Left ventricle myocardium inferior (tissue), 1 donor: ENCODE data around the gene ENTHD1. TPM values are rescaled to one million over a fixed set of nuclear protein-coding genes. Genes with fewer than 3 reads are reported as not detected.
"Not testable (repeated sequence)": the region's sequence is repeated elsewhere in the genome, so short reads cannot be mapped to it uniquely, and the experiment has no call there.

Experiments
- DNase-seq: peaks from one replicate; pipeline ENCODE4 v3.0.0-alpha.2; 2020
- H3K27ac ChIP-seq: fragments of 200-600 bp; replicated peaks from 2 replicates; pipeline ENCODE4 v1.8.0; 2021
- H3K27me3 ChIP-seq: fragments of 200-600 bp; 2 replicates; pipeline ENCODE4 v1.8.0; 2021; ENCODE audit warnings: low read depth
- H3K36me3 ChIP-seq: fragments of 200-600 bp; 2 replicates; pipeline ENCODE4 v1.8.0; 2021
- H3K4me1 ChIP-seq: fragments of 200-600 bp; 2 replicates; pipeline ENCODE4 v1.8.0; 2021
- H3K4me3 ChIP-seq: fragments of 200-600 bp; 2 replicates; pipeline ENCODE4 v1.8.0; 2021; ENCODE audit warnings: mild to moderate bottlenecking, moderate library complexity
- H3K9me3 ChIP-seq: fragments of 200-600 bp; replicated peaks from 2 replicates; pipeline ENCODE4 v1.8.0; 2021
- intact Hi-C: fragments of 100-400 bp; cut with micrococcal nuclease; formaldehyde crosslinking; loops from one replicate; pipeline ENCODE4 v1.11.0; 2022
- total RNA-seq: library from RNA; stranded (reverse); fragmentation: NEBNext Ultra II Directional; extraction: Animal tissue kit (Norgen Biotek cat#: 25700); gene quantifications from one replicate; pipeline ENCODE4 v1.2.1, GENCODE V29; 2021
- TF ChIP-seq, protein P1 (sequence below): fragments of 200-600 bp; IDR thresholded peaks from 2 replicates; pipeline ENCODE4 v1.8.0; 2021; ENCODE audit warnings: antibody characterized with exemption, mild to moderate bottlenecking, borderline replicate concordance
- donor health status: DM: no; HTN: yes; CAD: no; lungs with severe emphysema.

ENTHD1 gene
- total RNA-seq, 1 donor from 2014 or later: not detected

DNA sequence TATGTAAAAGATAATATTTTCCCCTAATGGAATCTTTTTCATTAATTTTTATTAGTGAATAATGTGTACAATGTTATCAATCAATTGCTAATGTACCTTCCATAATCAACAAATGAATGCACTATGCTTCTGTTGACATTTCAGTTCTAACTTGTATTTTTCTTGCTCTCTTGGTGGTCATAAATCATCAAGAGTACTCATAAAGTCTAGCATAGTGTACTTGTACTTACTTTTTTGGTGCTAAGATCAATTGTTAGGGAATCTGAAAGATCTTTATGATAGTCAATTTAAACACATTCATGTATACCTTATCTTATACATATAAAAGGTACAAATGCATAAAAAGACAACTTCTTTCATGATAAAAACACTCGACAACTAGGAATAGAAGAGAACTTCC lies 10.5 kb downstream of the ENTHD1 start:
- Histone ChIP-seq H3K27ac (no peak overlapping the region), H3K4me1 (no peaks in the 10 kb centered on the region), H3K4me3 (no peak overlapping the region), H3K36me3 (no peaks in the 10 kb centered on the region), H3K9me3 (no peaks in the 10 kb centered on the region), H3K27me3 (peaks cover 46% of the 10 kb centered on the region)
- intact Hi-C loops: no loop called here
- DNase-seq: no peak
- TF ChIP-seq, protein P1, sequence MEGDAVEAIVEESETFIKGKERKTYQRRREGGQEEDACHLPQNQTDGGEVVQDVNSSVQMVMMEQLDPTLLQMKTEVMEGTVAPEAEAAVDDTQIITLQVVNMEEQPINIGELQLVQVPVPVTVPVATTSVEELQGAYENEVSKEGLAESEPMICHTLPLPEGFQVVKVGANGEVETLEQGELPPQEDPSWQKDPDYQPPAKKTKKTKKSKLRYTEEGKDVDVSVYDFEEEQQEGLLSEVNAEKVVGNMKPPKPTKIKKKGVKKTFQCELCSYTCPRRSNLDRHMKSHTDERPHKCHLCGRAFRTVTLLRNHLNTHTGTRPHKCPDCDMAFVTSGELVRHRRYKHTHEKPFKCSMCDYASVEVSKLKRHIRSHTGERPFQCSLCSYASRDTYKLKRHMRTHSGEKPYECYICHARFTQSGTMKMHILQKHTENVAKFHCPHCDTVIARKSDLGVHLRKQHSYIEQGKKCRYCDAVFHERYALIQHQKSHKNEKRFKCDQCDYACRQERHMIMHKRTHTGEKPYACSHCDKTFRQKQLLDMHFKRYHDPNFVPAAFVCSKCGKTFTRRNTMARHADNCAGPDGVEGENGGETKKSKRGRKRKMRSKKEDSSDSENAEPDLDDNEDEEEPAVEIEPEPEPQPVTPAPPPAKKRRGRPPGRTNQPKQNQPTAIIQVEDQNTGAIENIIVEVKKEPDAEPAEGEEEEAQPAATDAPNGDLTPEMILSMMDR: no peak

DNA sequence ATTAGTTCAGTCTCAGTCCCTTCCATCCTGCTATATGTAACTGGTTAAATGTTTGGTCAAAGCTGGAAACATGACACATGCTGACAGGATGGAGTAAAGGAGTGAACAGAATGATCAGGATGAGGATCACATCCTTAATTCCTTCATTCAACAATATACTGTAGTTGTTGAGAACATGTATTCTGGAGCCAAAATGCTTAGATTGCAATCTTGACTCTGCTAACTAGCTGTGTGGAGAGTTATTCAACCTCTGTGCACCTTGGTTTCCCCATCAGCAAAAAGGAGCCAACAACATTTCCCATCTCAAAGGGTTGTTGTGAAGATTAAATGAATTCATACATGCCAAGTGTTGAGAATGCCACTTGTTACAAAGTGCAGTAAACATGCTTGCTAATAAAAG lies 12.8 kb downstream of the ENTHD1 start:
- intact Hi-C loops: no loop called here
- TF ChIP-seq, protein P1: no peak

DNA sequence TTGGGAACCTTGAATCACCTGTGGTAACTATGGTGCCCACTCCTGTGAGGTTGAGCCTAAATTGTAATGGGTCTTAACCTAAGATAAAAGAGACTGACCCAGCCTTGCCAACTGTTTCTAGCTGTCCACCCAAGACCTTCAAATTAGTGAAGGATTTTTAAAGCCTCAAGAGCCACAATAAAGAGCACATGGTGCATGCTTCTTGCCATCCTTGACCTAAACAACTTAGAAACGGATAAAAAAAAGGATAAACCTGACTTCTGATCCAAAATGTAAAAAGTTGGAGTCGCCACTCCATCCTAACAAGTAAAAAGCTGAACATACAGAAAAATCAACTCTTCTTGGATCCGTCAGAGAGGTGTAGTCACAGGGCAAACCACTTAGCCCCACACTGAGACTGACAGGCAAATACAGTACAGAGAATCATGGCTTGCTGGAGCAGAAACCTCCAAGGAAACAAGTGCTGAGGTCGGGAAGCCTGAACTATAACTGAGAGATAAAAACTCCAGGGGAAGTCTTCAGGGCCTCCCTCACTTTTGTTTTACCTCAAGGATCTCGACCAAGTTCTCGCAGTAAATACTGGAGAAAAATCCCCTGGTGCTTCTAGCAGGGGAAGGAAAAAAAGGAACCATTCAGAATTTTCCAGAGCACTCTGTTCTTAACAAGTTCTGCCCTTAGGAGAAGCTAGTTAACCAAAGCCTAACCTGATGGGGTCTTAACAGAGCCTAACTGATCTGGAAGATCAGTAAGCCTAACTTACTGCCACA lies 16.3 kb downstream of the ENTHD1 start:
- no peaks in the 10 kb centered on the region for H3K9me3 ChIP-seq
- DNase-seq: no peak
- intact Hi-C loops: no loop called here
- no peak overlapping the region for H3K4me3 ChIP-seq
- no peaks in the 10 kb centered on the region for H3K4me1 ChIP-seq
- TF ChIP-seq, protein P1: no peak
- H3K36me3 ChIP-seq: no peaks in the 10 kb centered on the region
- H3K27me3 ChIP-seq: peaks cover 29% of the 10 kb centered on the region
- H3K27ac ChIP-seq: no peak overlapping the region

More for the DNA sequence above, 12.8 kb downstream of the ENTHD1 start:
- no peak overlapping the region for H3K27ac ChIP-seq
- H3K9me3 ChIP-seq: no peaks in the 10 kb centered on the region
- no peaks in the 10 kb centered on the region for H3K4me1 ChIP-seq
- no peak overlapping the region for H3K4me3 ChIP-seq
- no peak for DNase-seq
- no peaks in the 10 kb centered on the region for H3K36me3 ChIP-seq
- peaks cover 44% of the 10 kb centered on the region for H3K27me3 ChIP-seq

DNA sequence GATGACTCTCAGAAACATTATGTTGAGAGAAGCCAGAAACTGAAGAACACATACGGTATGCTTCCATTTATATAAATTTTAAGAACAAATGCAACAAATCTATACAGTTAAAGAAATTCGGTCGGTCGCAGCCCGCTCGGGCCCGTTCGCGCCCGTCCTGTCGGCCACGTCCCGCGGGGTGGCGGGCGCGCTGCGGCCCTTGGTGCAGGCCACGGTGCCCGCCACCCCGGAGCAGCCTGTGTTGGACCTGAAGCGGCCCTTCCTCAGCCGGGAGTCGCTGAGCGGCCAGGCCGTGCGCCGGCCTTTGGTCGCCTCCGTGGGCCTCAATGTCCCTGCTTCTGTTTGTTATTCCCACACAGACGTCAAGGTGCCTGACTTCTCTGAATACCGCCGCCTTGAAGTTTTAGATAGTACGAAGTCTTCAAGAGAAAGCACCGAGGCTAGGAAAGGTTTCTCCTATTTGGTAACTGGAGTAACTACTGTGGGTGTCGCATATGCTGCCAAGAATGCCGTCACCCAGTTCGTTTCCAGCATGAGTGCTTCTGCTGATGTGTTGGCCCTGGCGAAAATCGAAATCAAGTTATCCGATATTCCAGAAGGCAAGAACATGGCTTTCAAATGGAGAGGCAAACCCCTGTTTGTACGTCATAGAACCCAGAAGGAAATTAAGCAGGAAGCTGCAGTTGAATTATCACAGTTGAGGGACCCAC lies 18.2 kb downstream of the ENTHD1 start:
- DNase-seq, H3K9me3 ChIP-seq, H3K4me1 ChIP-seq, H3K27ac ChIP-seq, H3K36me3 ChIP-seq, intact Hi-C loops, H3K4me3 ChIP-seq: not testable (repeated sequence)
- H3K27me3 ChIP-seq: peaks cover 41% of the 10 kb centered on the region

DNA sequence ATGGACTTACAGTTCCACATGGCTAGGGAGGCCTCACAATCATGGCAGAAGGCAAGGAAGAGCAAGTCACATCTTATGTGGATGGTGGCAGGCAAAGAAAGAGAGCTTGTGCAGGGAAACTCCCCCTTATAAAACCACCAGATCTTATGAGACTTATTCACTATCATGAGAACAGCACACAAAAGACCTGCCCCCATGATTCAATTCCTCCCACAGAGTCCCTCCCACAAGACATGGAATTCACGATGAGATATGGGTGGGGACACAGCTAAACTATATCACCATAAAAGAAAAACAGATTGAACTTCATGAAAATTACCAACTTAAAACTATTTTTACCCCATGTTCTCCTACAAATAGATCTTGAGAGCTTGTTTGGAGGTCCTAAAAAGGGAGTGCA lies 19.6 kb downstream of the ENTHD1 start:
- no peak for DNase-seq
- Histone ChIP-seq H3K9me3 (peaks cover 2% of the 10 kb centered on the region), H3K4me1 (no peaks in the 10 kb centered on the region), H3K27ac (no peak overlapping the region), H3K4me3 (no peak overlapping the region), H3K36me3 (no peaks in the 10 kb centered on the region), H3K27me3 (peaks cover 51% of the 10 kb centered on the region)
- TF ChIP-seq, protein P1: no peak
- intact Hi-C loops: no loop called here

DNA sequence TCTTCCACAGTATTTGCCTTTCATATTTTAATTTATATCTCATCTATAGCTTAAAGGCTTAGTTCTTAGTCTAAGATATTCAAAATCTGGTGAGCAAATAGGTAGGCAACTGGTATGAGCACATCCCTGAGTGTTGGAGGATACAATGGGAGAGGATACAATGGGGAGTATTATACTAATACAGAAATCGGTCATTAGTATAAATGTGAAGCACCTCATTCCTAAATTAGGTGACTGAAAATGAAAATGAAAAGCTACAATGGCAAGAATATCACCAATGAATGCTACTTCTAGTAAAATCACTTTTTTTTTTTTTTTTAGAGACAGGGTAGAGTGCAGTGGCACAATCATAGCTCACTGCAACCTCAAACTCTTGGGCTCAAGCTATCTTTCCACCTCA lies 21.0 kb downstream of the ENTHD1 start:
- Histone ChIP-seq H3K27ac (no peak overlapping the region), H3K9me3 (peaks cover 8% of the 10 kb centered on the region), H3K4me1 (no peaks in the 10 kb centered on the region), H3K4me3 (no peak overlapping the region), H3K36me3 (no peaks in the 10 kb centered on the region), H3K27me3 (peaks cover 57% of the 10 kb centered on the region)
- intact Hi-C loops: no loop called here
- no peak for DNase-seq
- TF ChIP-seq, protein P1: no peak
